Esophagus muscularis mucosa (tissue), 3 donors: Measurements from ENCODE around the gene IFI6.

Experiments
- CTCF ChIP-seq, 3 experiments: fragments of 200-600 bp in 2 of 3; fragments of 450-650 bp in 1 of 3; sonication (generic) in 2 of 3; IDR thresholded peaks; one replicate each; pipeline ENCODE4 v1.5.1; 2017 to 2019; ENCODE audit warnings: antibody characterized with exemption in 3 of 3, mild to moderate bottlenecking in 2 of 3, moderate library complexity in 1 of 3
- EP300 ChIP-seq: sonication (generic); formaldehyde crosslinking; IDR thresholded peaks from one replicate; pipeline ENCODE4 v1.6.1; 2017; ENCODE audit warnings: antibody characterized with exemption

GRCh38 chr1:27668808-27669723 is 2.9 kb downstream of the IFI6 start:
- peak; percentile 85 to 93 (median 90) for TF ChIP-seq CTCF (IDR thresholded peaks at IDR 0.05)
- no peak for TF ChIP-seq EP300
